Measurements from ENCODE around the gene IL1RAP. TPM values are rescaled to one million over a fixed set of nuclear protein-coding genes. Genes with fewer than 3 reads are reported as not detected.

IL1RAP gene
- total and polyA plus RNA-seq, 2 experiments from 2014 or later, result 3.6 to 5.0 TPM

- Mint-ChIP-seq H3K27ac (no peak overlapping the region), H3K36me3 (ENCODE audit: low read depth) (no peaks in the 10 kb centered on the region), H3K27me3 (ENCODE audit: insufficient read depth, low read depth, poor library complexity) (no peaks in the 10 kb centered on the region), H3K9me3 (no peaks in the 10 kb centered on the region), H3K4me3 (no peak overlapping the region), H3K4me1 (peaks cover 5% of the 10 kb centered on the region; the same call in 2 of the 3 replicates)
- Histone ChIP-seq H3K4me3 (no peak overlapping the region), H3K9me2 (ENCODE audit: insufficient read depth) (no peaks in the 10 kb centered on the region), H3K36me3 (ENCODE audit: insufficient read depth) (no peaks in the 10 kb centered on the region), H2AFZ (no peak overlapping the region), H3K4me1 (ENCODE audit: insufficient read depth) (no peaks in the 10 kb centered on the region; the same call in 1 of the 2 replicates), H4K20me1 (replicated peaks; ENCODE audit: insufficient read depth) (no peaks in the 10 kb centered on the region), H3K79me2 (replicated peaks; ENCODE audit: insufficient read depth) (no peaks in the 10 kb centered on the region), H3K27ac (ENCODE audit: low read depth) (no peak overlapping the region), H3K4me2 (no peak overlapping the region), H3F3A (replicated peaks; ENCODE audit: low read depth) (no peaks in the 10 kb centered on the region), H3K27me3 (ENCODE audit: insufficient read depth) (no peaks in the 10 kb centered on the region)
- ATAC-seq, result peak; percentile 84
- no peak for TF ChIP-seq CREB1 (CRISPR knock-in tag; IDR thresholded peaks at IDR 0.05; ENCODE audit: low read depth)
- TF ChIP-seq CTCF (conservative IDR thresholded peaks at IDR 0.05; ENCODE audit: low read depth in 2 of 2), result peak; percentile 69 to 88
- peak; percentile 66 for DNase-seq (ENCODE audit: low spot score)
Observed at GRCh38 chr3:190701096-190701532, 187.2 kb downstream of the IL1RAP start.

GRCh38 chr3:190706582-190706981 lies 192.7 kb downstream of the IL1RAP start:
- no peak for ATAC-seq
- H3K4me1 ChIP-seq (ENCODE audit: insufficient read depth), result peaks cover 26% of the 10 kb centered on the region

More at GRCh38 chr3:190706582-190706981, 192.7 kb downstream of the IL1RAP start:
- no peaks in the 10 kb centered on the region for H4K20me1 ChIP-seq (replicated peaks; ENCODE audit: insufficient read depth)
- no peaks in the 10 kb centered on the region for H3K36me3 ChIP-seq (ENCODE audit: insufficient read depth)
- H3K27ac ChIP-seq (ENCODE audit: low read depth), result no peak overlapping the region
- peaks cover 2% of the 10 kb centered on the region for H3K27me3 Mint-ChIP-seq (ENCODE audit: insufficient read depth, low read depth, poor library complexity)
- H3K4me1 Mint-ChIP-seq, result peaks cover 26% of the 10 kb centered on the region
- H3K36me3 Mint-ChIP-seq (ENCODE audit: low read depth), result no peaks in the 10 kb centered on the region
- TF ChIP-seq STAT1 (IDR thresholded peaks at IDR 0.05; ENCODE audit: unreplicated experiment) (no peak), EZH2 (IDR thresholded peaks at IDR 0.05; ENCODE audit: low read depth, unreplicated experiment) (no peak), POLR2AphosphoS5 (IDR thresholded peaks at IDR 0.05; ENCODE audit: low read depth) (no peak), NANOG (IDR thresholded peaks at IDR 0.05; ENCODE audit: borderline replicate concordance) (no peak), EZH2phosphoT487 (IDR thresholded peaks at IDR 0.05; ENCODE audit: unreplicated experiment) (no peak), ETS1 (IDR thresholded peaks at IDR 0.05) (no peak), JUNB (IDR thresholded peaks at IDR 0.05; ENCODE audit: unreplicated experiment) (no peak)
- no peak overlapping the region for H3K27ac Mint-ChIP-seq
- no peak overlapping the region for H3K4me2 ChIP-seq
- no peaks in the 10 kb centered on the region for H3K27me3 ChIP-seq (ENCODE audit: insufficient read depth)
- no peak overlapping the region for H3K4me3 ChIP-seq
- H3K9me3 Mint-ChIP-seq, result no peaks in the 10 kb centered on the region
- H3K9me2 ChIP-seq (ENCODE audit: insufficient read depth), result no peaks in the 10 kb centered on the region
- H3K79me2 ChIP-seq (replicated peaks; ENCODE audit: insufficient read depth), result no peaks in the 10 kb centered on the region
- no peaks in the 10 kb centered on the region for H3F3A ChIP-seq (replicated peaks; ENCODE audit: low read depth)
- no peak for DNase-seq (ENCODE audit: low spot score)
- H3K4me3 Mint-ChIP-seq, result no peak overlapping the region
- H2AFZ ChIP-seq, result no peak overlapping the region

Other genes starting within 250 kb of the IL1RAP start
- 4.2 and 4.6 TPM in 2 replicates for gene CLDN1, start 191.6 kb upstream of the IL1RAP start, total RNA-seq (2014; rRNA removed; shearing (Covaris generic))
- gene CLDN1, start 191.6 kb upstream of the IL1RAP start, polyA plus RNA-seq (2016; fragmentation: Nextera tagmentation; extraction: Ambion mirVana), result 2.5 and 2.7 TPM in 2 replicates
- gene CLDN16, start 125.9 kb upstream of the IL1RAP start, total RNA-seq (2014; rRNA removed; shearing (Covaris generic)), result not detected in 2 replicates
- gene CLDN16, start 125.9 kb upstream of the IL1RAP start, polyA plus RNA-seq (2016; fragmentation: Nextera tagmentation; extraction: Ambion mirVana), result 0.06 TPM in 1 of 2 replicates, not detected in the other
- gene TMEM207, start 64.2 kb upstream of the IL1RAP start, total RNA-seq (2014; rRNA removed; shearing (Covaris generic)), result not detected in 2 replicates
- not detected in 2 replicates for gene TMEM207, start 64.2 kb upstream of the IL1RAP start, polyA plus RNA-seq (2016; fragmentation: Nextera tagmentation; extraction: Ambion mirVana)